Fibroblast of lung (primary cell): ENCODE results near the gene WSCD2. TPM values are rescaled to one million over a fixed set of nuclear protein-coding genes. Genes with fewer than 3 reads are reported as not detected.

ENCODE experiments used
- DNase-seq, 2 donors: peaks; one replicate each; pipeline versions ENCODE4 v3.0.0 to v3.0.0-alpha.2; 2010; ENCODE audit warnings: low read depth in 2 of 2
- H2AFZ ChIP-seq: 2 replicates; pipeline ENCODE4 v1.5.1; 2012; ENCODE audit warnings: low read length, control low read depth, inconsistent platforms
- H3K27ac ChIP-seq: 2 replicates; pipeline ENCODE4 v1.5.1; 2011; ENCODE audit warnings: low read length, control low read depth; ENCODE audit not compliant: insufficient read depth
- H3K27me3 ChIP-seq: 2 replicates; pipeline ENCODE4 v1.5.1; 2011; ENCODE audit warnings: mild to moderate bottlenecking, low read length; ENCODE audit not compliant: control insufficient read depth, insufficient read depth
- H3K36me3 ChIP-seq: 2 replicates; pipeline ENCODE4 v1.5.1; 2011; ENCODE audit warnings: low read length; ENCODE audit not compliant: control insufficient read depth, insufficient read depth
- H3K4me1 ChIP-seq: 2 replicates; pipeline ENCODE4 v1.5.1; 2011; ENCODE audit warnings: low read length; ENCODE audit not compliant: control insufficient read depth, insufficient read depth; ENCODE audit errors: extremely low read depth
- H3K4me2 ChIP-seq: 2 replicates; pipeline ENCODE4 v1.5.1; 2011; ENCODE audit warnings: low read length, control low read depth; ENCODE audit not compliant: insufficient read depth; ENCODE audit errors: extremely low read depth
- H3K4me3 ChIP-seq, 4 experiments: fragments of 200-600 bp in 1 of 4; sonication (generic) in 1 of 4; replicated peaks in 1 of 4; 2 replicates each; pipeline ENCODE4 v1.5.1; 2011 to 2016; ENCODE audit warnings: low read length in 4 of 4, low read depth in 3 of 4, mild to moderate bottlenecking in 3 of 4, control low read depth in 2 of 4, inconsistent platforms in 1 of 4, mixed read lengths in 1 of 4; ENCODE audit not compliant: insufficient read depth in 1 of 4; ENCODE audit errors: control extremely low read depth in 1 of 4
- H3K79me2 ChIP-seq: 2 replicates; pipeline ENCODE4 v1.5.1; 2012; ENCODE audit warnings: mild to moderate bottlenecking, low read length, inconsistent platforms; ENCODE audit not compliant: control insufficient read depth, insufficient read depth
- H3K9ac ChIP-seq: 2 replicates; pipeline ENCODE4 v1.5.1; 2011; ENCODE audit warnings: mild to moderate bottlenecking, low read length, control low read depth; ENCODE audit not compliant: insufficient read depth
- H3K9me3 ChIP-seq: 2 replicates; pipeline ENCODE4 v1.5.1; 2012; ENCODE audit warnings: low read depth, low read length; ENCODE audit not compliant: control insufficient read depth, insufficient read depth
- H4K20me1 ChIP-seq: 2 replicates; pipeline ENCODE4 v1.5.1; 2011; ENCODE audit warnings: low read length; ENCODE audit not compliant: control insufficient read depth, insufficient read depth; ENCODE audit errors: extremely low read depth
- EZH2 ChIP-seq: IDR thresholded peaks from 2 replicates; pipeline ENCODE4 v1.5.1; 2012; ENCODE audit warnings: low read length, control low read depth, mild to moderate bottlenecking; ENCODE audit errors: missing control alignments
- polyA plus RNA-seq, 2 donors: library from polyadenylated mRNA; depleted of rRNA in 1 of 2; stranded (reverse) in 1 of 2; unstranded in 1 of 2; fragments of >200 nt; gene quantifications; 2 replicates each; pipeline ENCODE4 v1.2.1, GENCODE V29; 2011 to 2012; ENCODE audit warnings: missing spikeins in 1 of 2
- total RNA-seq: library from RNA; depleted of rRNA; stranded (reverse); fragments of >200 nt; gene quantifications from 2 replicates; pipeline ENCODE4 v1.2.1, GENCODE V29; 2014
- TF ChIP-seq, protein P1 (sequence below), 2 donors: IDR thresholded peaks in 1 of 2; conservative IDR thresholded peaks in 1 of 2; 1 replicate in 1 of 2; 2 replicates in 1 of 2; pipeline ENCODE4 v1.5.1; 2011 to 2012; ENCODE audit warnings: low read length in 2 of 2, control low read depth in 1 of 2, inconsistent platforms in 1 of 2, low read depth in 1 of 2, mild to moderate bottlenecking in 1 of 2

The WSCD2 gene
- total and polyA plus RNA-seq, 2 donors (not counting 1 experiment from before 2014, with no cell fraction given) = not detected

DNA sequence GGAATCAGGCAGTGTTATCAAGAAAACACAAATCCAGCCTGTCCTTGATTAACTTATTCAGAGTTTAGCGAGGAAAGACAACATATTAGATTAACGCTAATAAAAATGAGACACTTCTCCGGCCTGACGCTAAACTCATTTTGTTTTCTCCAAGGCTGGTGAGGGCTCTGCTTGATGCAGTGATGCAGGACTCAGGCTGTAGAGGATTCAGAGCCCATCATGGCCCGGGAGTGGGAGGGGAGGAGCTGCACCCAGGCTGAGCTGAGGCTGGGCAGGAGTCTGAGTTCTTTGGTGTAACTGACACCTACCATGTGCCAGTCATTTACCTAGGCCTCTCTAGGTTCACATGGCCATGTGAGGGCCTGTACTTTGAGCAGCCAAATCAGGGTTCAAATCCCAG is 70.0 kb downstream of the WSCD2 start:
- no peaks in the 10 kb centered on the region for H3K9me3 ChIP-seq
- H3K4me1 ChIP-seq = no peaks in the 10 kb centered on the region
- no peaks in the 10 kb centered on the region for H3K36me3 ChIP-seq
- TF ChIP-seq, protein P1, sequence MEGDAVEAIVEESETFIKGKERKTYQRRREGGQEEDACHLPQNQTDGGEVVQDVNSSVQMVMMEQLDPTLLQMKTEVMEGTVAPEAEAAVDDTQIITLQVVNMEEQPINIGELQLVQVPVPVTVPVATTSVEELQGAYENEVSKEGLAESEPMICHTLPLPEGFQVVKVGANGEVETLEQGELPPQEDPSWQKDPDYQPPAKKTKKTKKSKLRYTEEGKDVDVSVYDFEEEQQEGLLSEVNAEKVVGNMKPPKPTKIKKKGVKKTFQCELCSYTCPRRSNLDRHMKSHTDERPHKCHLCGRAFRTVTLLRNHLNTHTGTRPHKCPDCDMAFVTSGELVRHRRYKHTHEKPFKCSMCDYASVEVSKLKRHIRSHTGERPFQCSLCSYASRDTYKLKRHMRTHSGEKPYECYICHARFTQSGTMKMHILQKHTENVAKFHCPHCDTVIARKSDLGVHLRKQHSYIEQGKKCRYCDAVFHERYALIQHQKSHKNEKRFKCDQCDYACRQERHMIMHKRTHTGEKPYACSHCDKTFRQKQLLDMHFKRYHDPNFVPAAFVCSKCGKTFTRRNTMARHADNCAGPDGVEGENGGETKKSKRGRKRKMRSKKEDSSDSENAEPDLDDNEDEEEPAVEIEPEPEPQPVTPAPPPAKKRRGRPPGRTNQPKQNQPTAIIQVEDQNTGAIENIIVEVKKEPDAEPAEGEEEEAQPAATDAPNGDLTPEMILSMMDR (conservative IDR thresholded peaks at IDR 0.05 in 1 of 2, IDR thresholded peaks at IDR 0.05 in 1 of 2; ENCODE audit: low read depth in 1 of 2, low read length in 2 of 2) = no peak
- TF ChIP-seq EZH2 = no peak
- no peak overlapping the region for H3K9ac ChIP-seq
- no peak overlapping the region for H3K4me2 ChIP-seq
- no peak overlapping the region for H3K27ac ChIP-seq
- H3K4me3 ChIP-seq = no peak overlapping the region
- H3K27me3 ChIP-seq = no peaks in the 10 kb centered on the region
- no peaks in the 10 kb centered on the region for H4K20me1 ChIP-seq
- H3K79me2 ChIP-seq = no peaks in the 10 kb centered on the region
- DNase-seq = no peak
- no peak overlapping the region for H2AFZ ChIP-seq

DNA sequence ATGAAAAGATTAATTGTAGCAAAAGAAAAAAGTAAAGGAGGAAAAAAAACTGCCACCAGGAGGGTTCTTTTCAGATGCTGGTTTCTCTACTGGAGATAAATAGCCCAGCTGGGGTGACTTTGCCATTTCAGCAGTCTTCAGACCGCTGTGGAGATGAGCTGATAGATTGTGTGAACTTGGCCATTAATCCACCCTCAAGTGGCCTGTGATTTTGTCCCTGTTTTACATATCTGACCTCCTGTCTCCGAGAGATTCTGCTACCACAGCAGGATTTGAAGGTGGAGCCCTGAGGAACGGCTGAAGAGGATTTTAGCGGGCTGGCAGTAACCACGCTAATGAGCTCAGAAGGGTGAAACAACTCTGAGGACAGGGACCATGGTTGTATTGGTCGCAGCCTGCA is 72.7 kb downstream of the WSCD2 start:
- Histone ChIP-seq H4K20me1 (no peaks in the 10 kb centered on the region), H3K4me3 (no peak overlapping the region), H3K4me1 (no peaks in the 10 kb centered on the region), H3K36me3 (no peaks in the 10 kb centered on the region), H3K4me2 (no peak overlapping the region), H3K27ac (no peak overlapping the region), H3K9me3 (no peaks in the 10 kb centered on the region), H3K79me2 (no peaks in the 10 kb centered on the region), H2AFZ (no peak overlapping the region), H3K9ac (no peak overlapping the region), H3K27me3 (no peaks in the 10 kb centered on the region)
- no peak for DNase-seq
- TF ChIP-seq EZH2 = no peak
- TF ChIP-seq, protein P1 (conservative IDR thresholded peaks at IDR 0.05 in 1 of 2, IDR thresholded peaks at IDR 0.05 in 1 of 2; ENCODE audit: low read depth in 1 of 2, low read length in 2 of 2) = no peak

DNA sequence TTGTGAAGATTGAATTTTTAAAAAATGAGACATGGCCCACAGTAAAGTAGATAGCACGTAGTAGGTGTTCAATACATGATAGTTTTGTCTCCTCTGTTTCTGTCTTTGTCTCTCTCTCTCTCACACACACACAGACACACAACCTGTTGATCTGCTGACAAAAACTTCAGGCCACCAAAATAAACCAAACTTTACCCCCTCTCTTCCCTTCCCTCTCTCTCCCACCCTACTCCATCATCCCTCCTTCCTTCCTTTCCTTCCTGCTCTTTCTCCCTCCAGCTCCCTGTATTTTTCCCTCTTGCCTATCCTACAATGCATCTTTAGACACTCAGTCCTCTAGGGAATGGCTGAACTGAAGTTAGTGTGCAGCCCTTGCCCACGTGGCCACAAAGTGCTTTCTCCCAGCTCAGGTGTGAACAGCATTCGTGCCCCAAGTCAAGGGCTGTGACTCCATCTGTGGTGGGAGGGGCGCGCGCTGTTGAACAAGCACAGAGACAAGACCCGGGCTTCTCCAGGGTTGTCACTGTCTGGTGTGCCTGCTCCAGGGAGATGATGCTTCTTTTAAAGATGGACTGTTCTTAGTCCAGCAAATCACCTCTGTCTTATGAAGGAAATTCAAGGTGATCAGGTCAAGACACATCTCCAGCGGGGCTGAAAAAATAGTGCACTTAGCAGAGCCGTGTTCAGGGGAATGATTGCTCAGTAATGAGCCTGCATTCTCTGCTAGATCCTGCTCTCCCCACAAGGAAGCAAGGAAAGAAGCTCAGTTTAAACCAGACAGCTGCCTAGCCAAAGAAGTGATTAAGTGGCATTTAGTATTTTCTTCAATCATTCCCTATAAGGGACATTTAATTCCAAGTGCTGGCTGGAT is 75.3 kb downstream of the WSCD2 start:
- DNase-seq = no peak
- H3K4me3 ChIP-seq = no peak overlapping the region
- no peak overlapping the region for H2AFZ ChIP-seq
- no peaks in the 10 kb centered on the region for H3K36me3 ChIP-seq
- no peak overlapping the region for H3K9ac ChIP-seq
- H3K4me2 ChIP-seq = no peak overlapping the region
- TF ChIP-seq, protein P1 (conservative IDR thresholded peaks at IDR 0.05 in 1 of 2, IDR thresholded peaks at IDR 0.05 in 1 of 2; ENCODE audit: low read depth in 1 of 2, low read length in 2 of 2) = no peak
- no peak for TF ChIP-seq EZH2
- no peaks in the 10 kb centered on the region for H3K27me3 ChIP-seq
- no peaks in the 10 kb centered on the region for H4K20me1 ChIP-seq
- no peaks in the 10 kb centered on the region for H3K4me1 ChIP-seq
- no peaks in the 10 kb centered on the region for H3K9me3 ChIP-seq
- H3K27ac ChIP-seq = no peak overlapping the region
- no peaks in the 10 kb centered on the region for H3K79me2 ChIP-seq
